Anterior cingulate cortex (tissue), 58 donors: ENCODE measurements around the gene PDZD2.

Experiments used
- DNase-seq, 58 donors: peaks; one replicate each; lab custom pipeline; 2025; lab: John Stamatoyannopoulos, UW

Gene PDZD2

DNA sequence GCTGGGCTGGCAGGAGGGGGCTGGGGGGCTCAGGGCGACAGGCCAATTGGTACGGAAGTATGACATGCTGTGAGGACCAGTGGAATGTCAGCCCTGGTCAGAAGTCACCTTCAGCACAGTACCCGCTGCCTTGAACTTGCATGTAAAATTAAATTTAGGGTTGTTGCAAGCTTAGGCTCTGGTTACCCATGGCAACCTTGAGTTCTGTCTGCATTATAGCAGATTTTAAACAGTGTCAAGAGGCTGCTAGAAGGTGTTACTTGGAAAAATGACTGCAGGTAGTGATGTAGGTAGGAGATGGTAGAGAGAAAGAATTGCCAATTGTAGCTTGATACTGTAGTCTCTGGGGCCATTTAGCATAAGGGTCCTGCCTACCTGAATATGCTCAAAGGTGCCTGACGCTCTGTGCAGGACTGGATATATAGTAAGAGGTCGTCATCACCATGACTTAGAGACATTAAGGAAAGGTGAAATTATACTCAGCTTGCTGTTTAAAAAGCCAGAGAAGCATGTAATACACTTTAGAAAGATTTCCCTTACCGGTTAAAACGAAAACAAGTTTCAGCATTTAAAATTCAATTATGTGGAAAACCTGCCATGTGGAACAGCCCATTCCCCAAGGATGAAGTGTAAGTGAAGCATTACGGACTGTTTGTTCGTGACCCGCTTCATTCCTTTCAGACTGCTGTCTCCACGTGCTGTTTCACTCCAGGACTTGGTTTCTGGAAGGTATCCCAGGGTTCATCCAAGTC, 169.0 kb downstream of the PDZD2 start:
- no peak for DNase-seq

DNA sequence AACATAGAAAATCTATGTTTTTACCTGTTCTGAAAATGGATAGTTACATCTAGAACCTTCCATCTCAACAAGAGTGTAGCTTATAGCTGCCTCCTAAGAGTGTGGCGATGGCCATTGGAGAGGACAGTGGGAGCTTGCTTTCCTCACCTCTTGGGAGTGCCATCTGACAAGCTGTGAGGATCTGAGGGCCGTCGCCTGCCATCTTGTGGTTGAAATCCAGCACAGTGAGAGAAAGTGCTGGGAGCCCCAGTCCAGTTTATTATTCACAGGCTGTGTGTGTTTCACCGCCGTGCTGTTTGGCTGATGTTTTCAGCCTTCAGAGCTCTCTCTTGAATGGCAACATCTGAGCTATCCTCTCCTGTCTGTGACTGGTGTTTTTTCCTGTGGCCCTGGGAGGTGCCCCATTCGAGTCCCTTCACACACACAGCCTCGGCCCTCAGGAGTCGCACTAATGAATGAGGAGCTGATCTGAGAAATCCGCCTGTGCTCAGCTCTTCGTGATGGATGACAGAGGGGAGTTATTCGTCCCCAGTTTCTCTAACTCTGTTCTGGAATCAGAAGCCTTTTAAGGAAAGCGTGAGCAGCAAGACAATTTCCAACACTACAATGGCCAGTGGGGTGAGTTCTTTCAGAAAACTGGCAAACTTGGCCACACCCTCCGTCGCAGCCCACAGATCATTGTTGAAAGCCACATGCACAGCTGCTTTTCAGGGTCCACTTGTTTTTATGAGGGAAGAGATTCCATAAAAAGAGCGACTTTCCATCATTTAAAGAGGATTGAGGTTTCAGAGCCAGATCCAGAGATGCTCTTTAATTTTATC, 170.3 kb downstream of the PDZD2 start:
- DNase-seq, result peak; percentile 6 to 89 (median 72)

DNA sequence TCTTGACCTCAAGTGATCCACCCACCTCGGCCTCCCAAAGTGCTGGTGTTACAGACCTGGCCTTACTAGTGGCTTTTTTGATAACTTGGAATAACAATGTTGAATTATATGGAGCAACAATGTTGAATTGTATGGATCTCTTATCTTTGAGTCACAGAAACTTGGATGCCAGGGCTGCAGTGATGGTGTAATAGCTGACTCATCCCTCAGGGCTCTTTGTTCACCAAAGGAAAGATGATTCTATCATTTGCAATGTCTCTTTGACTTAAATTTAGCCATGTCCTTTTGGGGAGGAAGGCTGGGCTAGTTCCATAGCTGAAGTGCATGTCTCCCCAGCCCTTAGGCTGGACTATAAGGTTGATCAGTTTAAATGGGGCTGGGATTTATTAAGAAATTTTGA, 172.3 kb downstream of the PDZD2 start:
- DNase-seq, result peak in 1 of 58 donors; percentile 22

DNA sequence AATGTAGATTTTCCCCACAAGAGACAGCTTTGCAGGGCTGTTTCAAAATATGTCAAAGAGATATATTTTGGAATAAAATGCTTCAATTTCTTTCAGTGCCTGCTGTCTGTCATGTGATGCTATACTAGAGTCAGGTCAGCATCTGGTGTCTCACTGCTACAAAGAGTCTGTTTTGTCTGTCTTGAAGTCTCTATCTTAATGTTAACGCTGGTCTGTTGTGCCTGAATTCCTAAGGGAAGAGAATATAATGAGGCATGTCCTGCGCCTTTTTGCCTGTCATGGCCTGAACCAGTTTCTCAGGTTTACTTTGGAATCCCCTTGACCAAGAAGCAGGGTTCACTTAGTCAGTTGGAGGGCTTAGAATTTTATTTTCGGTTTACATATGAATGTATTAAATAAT, 176.4 kb downstream of the PDZD2 start:
- no peak for DNase-seq

DNA sequence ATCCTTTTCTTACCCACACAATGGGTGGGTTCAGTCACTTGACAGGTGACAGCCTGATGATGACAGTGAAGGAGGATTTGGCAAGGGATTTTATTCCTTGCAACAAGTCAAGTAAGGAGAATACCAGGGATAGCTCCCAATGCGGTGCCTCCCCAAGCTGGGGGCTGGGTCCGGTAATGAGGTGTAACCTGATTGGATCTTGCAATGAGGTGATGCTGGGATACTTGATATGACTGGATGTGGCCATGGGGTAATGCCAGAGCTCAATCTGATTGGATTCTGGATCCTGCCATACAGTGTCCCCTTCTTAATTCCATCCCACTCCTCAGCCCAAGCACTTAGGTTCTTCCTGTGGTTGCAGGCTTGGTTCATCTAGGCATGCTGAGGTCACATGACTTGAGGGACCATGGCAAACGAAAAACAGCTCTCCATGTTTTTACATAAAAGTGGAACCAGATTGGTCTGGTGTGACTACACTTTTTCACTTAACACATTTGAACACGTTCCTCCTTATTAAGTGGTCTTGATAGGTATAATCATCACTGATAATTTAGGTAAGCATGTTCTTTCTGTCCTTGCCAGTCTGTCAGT, 181.1 kb downstream of the PDZD2 start:
- DNase-seq, result peak in 1 of 58 donors; percentile 19

DNA sequence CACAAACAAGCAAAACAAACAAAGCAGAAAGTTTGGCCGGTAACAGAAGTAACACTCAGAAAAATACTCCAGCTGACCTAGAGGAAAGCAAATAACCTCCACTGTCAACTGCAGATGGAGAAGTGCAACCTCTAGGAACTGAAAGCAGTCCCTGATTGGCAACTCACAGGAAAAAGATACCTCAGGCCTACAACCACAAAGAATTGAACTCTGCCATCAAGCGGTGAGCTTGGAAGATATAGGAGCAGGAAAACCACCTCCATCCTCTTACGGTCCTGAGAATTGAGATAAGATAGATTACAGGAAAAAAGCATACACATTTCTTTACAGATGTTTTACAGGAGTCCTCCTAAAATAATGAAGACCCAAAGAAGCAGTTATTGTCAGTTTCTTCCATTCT, 184.5 kb downstream of the PDZD2 start:
- DNase-seq, result no peak

DNA sequence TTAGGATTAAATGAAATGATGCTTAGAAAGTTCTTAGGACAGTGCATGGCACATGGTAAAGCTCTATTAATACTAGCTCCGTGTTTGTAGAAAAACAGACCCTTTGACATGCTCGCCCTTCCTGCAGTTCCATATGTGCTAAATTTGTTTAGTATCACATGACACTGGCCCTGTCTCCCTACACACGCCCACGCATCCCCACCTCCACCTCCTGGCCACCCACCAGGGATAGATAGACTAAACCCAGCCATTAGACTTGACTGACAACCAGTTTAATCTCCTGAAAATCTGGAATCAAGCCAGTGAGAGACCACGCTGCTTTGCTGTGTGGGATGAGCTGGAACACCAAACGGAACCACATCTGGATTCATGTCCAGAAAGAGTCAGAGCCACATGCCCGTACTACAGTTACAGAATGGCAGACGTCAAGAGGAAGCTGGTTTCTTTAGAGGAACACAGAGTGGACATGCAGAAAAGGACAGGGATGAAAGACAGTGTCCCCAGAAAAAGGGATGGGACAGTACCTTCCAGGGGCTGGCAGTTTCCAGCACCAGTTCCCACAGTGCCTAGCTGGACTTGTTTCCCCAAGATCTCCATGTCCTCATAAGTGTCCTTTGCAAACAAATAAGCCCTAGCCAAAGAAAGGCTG, 186.1 kb downstream of the PDZD2 start:
- no peak for DNase-seq

DNA sequence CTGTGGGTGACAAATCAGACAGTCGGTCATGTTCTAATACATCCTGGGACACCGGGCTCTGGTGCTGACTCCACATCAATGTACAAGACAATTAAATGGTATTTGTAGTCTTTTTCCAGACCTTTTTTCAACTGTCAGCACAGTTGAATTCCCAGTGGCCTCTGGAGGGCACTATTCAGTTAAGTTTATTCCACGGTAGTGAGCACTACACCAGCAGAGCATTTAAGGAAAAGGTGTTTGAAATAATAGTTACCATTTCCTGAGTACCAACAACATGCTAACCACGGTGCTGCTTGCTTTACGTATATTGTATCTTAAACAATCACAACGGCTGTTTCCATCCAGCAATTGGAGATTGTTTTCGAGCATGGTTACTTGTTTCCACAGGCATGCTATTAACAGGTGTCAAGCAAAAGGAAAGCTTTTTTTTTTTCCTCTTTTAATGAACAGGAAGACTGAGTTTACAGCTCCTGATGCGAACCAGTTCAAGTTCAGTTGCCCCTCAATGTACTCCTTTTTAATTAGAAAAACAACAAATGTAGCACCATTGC, 186.7 kb downstream of the PDZD2 start:
- DNase-seq, result peak in 40 of 58 donors; percentile 2 to 79 (median 22)

DNA sequence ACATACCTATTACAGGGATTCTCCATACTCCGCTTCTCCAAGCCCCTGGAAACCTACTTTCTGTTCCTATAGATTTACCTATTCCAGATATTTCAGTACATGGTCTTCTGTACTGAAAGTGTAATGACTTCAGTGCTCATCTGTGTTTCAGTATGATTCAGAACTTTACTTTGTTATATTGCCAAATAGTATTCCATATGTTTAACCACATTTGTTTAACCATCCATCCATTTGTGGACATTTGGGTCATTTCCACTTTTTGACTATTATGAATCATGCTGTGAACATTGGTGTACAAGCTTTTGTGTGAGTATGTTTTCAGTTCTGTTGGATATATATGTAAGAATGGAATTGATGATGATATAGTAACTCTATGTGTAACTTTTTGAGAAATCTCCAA, 188.9 kb downstream of the PDZD2 start:
- DNase-seq, result no peak

DNA sequence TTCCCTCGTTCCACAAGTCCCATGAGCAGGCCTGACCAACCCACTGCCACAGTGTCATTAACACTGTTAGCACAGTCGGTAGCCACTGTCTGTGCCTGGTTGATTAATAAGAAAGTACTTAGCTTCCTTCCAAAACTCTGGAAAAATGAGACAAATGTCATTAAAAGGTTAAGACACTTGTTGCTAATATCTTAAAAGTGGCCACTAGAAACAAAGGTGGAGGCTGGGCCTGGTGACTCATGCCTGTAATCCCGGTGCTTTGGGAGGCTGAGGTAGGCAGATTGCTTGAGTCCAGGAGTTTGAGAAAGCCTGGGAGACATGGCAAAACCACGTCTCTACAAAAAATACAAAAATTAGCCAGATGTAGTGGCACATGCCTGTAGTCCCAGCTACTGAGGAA, 194.0 kb downstream of the PDZD2 start:
- DNase-seq, result no peak

DNA sequence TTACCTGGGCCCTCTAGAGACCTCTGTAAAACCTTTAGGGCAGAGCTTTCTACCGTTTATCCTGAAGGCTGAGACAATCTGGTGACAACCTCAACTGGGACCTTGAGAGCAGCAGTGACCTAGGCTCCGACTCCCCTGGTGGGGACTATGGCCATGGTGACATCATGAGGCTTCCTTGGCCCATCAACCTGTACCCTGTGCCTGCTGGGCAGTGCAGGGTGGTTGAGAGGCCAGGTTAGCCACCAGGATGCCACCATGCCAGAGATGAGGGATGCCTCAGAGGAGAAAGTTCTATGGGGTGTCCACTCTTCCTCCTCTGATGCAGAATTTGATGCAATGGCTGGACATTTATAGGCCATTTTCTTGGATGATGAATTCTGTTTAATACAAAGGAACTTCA, 194.8 kb downstream of the PDZD2 start:
- no peak for DNase-seq

DNA sequence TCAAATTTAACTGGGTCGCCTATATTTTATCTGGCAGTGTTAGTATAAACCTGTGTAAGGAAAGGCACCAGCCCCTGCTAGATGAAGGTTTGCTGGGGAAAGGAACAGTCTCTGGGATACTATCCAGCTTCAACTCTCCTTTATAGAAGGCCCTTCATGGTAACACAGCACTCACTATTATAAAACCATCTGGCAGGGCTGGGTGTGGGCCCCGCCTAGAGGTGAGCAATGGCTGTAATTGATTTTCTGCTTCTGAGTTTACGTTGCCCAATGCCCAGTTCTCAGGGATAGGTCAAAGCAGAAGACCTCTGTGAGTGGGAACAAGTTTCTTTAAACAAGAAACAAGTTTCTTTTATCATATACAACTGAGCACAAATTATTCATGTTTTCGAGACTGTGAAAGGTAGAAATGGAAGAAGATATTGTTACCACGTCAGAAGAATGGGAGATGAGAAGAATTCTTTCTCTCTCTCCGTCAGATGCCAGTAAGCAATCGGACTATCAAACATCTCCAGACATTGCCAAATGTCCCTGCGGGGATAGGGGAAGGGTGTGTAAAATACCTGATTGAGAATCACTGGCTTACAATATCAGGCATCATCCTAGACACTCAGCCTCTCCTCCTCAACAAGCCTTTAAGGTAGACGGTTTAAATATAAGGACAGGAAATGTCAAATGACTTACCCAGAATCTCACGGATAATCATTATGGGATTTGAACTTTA, 205.9 kb downstream of the PDZD2 start:
- no peak for DNase-seq

DNA sequence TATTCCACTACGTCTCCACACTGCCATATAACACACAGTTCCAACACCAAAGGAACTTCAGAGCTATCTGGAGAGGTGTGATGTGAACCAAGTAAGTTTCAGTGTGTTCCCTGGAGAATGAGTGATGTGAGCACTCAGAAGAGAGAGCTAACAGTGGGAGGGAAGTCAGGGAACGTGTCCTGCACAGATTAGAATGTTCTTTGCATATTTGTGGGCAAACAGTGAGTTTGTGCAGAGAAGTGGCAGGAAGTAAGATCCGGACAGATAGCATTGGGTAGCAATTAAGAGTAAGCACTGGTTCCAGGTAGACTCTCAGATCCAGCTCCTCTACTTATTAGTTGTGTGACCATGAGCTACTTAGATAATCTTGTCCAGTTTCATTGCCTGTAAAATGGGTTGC, 206.4 kb downstream of the PDZD2 start:
- no peak for DNase-seq

DNA sequence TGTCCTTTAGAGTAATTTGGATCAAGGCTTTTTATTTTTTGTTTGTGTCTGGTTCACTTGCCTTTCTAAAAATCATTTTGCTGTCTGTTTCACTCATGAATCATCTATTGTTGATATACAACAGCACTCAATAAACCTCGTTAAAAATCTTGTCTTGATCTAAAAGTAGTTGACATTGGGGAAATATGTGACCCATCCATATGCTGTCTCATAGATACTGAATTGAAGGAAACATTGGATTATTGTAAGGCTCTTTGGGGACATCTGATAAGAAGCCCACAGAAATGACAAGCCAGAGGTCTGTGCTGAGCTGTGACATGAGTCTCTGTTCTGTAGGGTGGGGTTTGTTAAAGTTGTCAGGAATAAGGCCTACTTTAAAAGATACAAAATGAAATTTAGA, 208.0 kb downstream of the PDZD2 start:
- DNase-seq, result no peak

DNA sequence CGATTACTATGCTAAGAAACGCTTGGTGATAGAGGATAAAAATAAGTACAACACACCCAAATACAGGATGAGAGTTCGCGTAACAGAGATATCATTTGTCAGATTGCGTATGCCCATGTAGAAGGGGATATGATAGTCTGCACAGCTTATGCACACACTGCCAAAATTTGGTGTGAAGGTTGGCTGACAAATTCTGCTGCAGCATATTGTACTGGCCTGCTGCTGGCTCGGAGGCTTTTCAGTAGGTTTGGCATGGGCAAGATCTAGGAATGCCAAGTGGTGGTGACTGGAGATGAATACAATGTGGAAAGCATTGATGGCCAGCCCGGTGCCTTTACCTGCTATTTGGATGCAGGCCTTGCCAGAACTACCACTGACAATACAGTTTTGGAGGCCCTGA, 208.4 kb downstream of the PDZD2 start:
- peak in 35 of 58 donors; percentile 3 to 60 (median 24) for DNase-seq

DNA sequence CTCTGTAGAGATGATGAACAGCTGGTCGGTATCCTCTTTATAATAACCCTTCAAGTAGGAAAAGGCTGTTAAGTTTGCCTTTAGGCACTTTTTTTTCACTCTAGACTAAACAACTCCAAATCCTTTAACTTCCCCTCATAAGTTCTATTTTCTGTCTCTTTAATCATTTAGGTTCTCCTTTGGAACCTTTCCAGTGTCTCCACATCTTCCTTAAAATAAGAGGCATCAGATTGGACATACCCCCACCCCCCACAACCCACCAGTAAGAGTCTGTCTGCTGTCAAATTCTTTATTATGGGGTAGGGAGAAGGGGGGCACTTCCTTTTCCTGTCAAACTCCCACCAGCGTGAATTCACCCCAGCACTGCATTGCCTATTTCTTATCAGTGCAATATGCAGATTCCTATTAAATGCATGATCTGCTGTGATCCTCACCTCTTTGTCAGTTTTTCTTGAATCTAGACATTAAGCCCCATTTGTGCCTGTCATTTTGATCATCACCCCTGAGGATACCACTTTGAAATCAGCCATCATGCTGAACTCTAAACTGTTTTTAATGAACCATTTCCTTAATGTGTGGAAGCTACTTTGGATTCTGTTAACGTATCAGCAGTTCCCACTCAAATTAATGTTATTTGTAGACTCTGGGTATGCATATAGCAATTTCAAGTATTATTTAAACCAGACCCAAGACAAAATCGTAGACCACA, 212.2 kb downstream of the PDZD2 start:
- no peak for DNase-seq

DNA sequence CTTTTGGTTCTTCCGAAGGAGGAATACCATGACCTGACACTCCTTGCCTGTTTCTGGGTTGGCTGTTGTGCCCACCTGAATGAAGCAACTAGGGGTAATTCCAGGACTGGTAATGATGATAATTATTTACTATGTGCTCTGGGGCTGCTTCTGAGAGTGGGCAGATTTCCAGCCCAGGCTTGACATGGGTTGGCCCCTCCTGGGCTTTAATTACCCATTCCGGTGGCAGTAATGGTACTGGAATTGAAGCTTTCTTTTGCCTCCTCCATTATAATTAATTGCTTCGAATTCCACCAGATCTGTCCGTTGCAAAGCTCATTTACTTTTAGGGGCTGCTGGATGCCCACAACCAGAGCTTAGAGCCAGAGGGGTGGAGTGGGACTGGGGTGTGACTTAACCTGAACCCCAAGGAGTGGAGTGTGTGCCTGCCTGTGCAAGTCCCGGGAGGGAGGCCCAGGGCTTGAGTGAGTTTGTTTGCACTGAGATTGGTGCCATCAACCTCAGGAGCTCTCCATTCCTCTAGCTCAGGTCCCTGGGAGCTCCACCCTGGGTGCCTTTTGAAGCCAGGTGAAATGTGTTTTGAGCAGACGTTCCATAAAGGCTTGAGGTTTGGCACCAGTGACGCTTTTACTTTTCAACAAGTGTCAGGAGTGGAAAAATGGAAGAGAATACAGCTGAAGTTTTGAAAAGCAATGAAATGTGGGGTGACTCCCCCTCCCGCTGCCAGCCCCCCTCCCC, 214.6 kb downstream of the PDZD2 start:
- DNase-seq, result no peak
